Brain microvascular endothelial cell (primary cell): ENCODE measurements around the gene CDH23.
"Not testable (repeated sequence)": the region's sequence is repeated elsewhere in the genome, so short reads cannot be mapped to it uniquely, and the experiment has no call there.

Experiments used
- DNase-seq: peaks from one replicate; pipeline ENCODE4 v3.0.0-alpha.2; 2020
- H3K27ac ChIP-seq: fragments of 250-450 bp; sonication (Bioruptor Pico); 2 replicates; pipeline ENCODE4 v1.5.1; 2020; ENCODE audit warnings: mild to moderate bottlenecking, moderate library complexity
- H3K27me3 ChIP-seq: fragments of 250-450 bp; sonication (Bioruptor Pico); replicated peaks from 2 replicates; pipeline ENCODE4 v1.5.1; 2020; ENCODE audit warnings: mild to moderate bottlenecking
- H3K36me3 ChIP-seq: fragments of 250-450 bp; sonication (Bioruptor Pico); replicated peaks from 2 replicates; pipeline ENCODE4 v1.5.1; 2020; ENCODE audit warnings: mild to moderate bottlenecking
- H3K4me3 ChIP-seq: 2 replicates; pipeline ENCODE4 v1.5.1; 2011; ENCODE audit warnings: low read depth, mild to moderate bottlenecking, control low read depth, low read length, moderate library complexity
- in situ Hi-C: cut with HindIII; loops from 2 replicates; pipeline ENCODE4 v1.10.0; 2017; ENCODE audit warnings: low sequenced_read_pairs, low pct_ligation_motif_present
- TF ChIP-seq, protein P1 (sequence below): IDR thresholded peaks from 2 replicates; pipeline ENCODE4 v1.5.1; 2011; ENCODE audit warnings: low read depth, mild to moderate bottlenecking, moderate library complexity, low read length, control low read depth, inconsistent platforms; ENCODE audit errors: missing control alignments

Gene CDH23

DNA sequence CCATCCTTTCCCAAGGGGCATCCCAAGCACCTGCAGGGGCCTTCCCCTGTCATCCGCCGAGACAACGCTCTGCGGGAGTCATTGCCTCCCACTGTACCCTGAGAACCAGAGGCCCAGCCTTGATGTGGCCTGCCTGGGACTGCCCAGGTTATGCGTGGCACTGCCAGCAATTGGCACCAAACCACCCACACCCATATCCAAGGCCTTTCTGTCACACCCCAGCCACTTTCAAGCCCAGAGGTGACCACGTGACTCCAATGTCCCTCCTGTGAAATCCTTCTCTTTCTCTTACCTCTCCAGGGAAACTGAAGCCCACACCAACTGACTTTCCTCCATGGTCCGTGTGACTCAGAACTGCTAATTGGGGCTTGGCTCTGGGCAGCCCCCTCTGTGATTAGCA is 198.9 kb downstream of the CDH23 start:
- Histone ChIP-seq H3K4me3 (no peak overlapping the region), H3K27ac (no peak overlapping the region), H3K27me3 (no peaks in the 10 kb centered on the region), H3K36me3 (no peaks in the 10 kb centered on the region)
- DNase-seq = no peak
- TF ChIP-seq, protein P1, sequence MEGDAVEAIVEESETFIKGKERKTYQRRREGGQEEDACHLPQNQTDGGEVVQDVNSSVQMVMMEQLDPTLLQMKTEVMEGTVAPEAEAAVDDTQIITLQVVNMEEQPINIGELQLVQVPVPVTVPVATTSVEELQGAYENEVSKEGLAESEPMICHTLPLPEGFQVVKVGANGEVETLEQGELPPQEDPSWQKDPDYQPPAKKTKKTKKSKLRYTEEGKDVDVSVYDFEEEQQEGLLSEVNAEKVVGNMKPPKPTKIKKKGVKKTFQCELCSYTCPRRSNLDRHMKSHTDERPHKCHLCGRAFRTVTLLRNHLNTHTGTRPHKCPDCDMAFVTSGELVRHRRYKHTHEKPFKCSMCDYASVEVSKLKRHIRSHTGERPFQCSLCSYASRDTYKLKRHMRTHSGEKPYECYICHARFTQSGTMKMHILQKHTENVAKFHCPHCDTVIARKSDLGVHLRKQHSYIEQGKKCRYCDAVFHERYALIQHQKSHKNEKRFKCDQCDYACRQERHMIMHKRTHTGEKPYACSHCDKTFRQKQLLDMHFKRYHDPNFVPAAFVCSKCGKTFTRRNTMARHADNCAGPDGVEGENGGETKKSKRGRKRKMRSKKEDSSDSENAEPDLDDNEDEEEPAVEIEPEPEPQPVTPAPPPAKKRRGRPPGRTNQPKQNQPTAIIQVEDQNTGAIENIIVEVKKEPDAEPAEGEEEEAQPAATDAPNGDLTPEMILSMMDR = no peak
- in situ Hi-C loops = no loop called here

DNA sequence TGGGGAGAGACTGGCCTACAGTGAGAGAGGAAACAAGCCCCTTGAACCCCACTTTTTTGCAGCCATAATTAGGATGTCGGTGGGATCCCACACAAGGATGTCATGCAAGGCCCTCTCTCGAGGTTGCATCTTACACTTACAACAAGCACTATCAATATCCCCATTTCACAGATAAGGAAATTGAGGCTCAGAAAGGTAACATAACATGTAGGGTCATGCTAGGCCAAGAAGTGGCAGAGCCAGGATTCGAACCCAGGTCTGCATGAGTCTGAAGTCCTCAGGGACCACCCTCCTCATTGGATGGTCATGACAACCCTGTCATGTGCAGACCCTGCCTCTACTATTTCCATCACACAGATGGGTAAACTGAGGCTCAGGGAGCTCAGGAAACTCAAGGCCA is 199.4 kb downstream of the CDH23 start:
- in situ Hi-C loops = no loop called here
- no peak for DNase-seq
- H3K4me3 ChIP-seq = no peak overlapping the region
- no peaks in the 10 kb centered on the region for H3K27me3 ChIP-seq
- no peaks in the 10 kb centered on the region for H3K36me3 ChIP-seq
- no peak overlapping the region for H3K27ac ChIP-seq
- TF ChIP-seq, protein P1 = no peak

DNA sequence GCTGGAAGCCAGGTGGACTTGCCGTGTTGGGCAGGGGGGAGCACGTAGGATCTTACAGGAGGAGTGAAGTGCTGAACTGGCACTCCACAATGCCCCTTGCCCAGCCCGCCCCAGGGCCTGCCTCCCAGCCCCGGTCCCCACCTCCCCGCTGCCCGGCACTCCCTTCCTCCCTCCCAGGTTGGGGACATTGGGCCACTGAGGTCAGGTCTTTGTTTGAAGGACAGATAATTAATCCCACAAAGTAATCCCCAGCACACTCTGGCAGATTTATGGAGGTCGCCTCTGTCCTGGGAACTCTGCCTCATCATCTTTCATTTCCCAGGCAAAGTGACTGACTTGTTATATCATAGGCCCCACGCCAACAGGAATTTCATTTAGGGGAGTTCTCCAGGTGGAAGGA is 200.0 kb downstream of the CDH23 start:
- TF ChIP-seq, protein P1 = no peak
- in situ Hi-C loops = no loop called here
- DNase-seq = no peak
- Histone ChIP-seq H3K4me3 (no peak overlapping the region), H3K27me3 (no peaks in the 10 kb centered on the region), H3K36me3 (no peaks in the 10 kb centered on the region), H3K27ac (no peak overlapping the region)

DNA sequence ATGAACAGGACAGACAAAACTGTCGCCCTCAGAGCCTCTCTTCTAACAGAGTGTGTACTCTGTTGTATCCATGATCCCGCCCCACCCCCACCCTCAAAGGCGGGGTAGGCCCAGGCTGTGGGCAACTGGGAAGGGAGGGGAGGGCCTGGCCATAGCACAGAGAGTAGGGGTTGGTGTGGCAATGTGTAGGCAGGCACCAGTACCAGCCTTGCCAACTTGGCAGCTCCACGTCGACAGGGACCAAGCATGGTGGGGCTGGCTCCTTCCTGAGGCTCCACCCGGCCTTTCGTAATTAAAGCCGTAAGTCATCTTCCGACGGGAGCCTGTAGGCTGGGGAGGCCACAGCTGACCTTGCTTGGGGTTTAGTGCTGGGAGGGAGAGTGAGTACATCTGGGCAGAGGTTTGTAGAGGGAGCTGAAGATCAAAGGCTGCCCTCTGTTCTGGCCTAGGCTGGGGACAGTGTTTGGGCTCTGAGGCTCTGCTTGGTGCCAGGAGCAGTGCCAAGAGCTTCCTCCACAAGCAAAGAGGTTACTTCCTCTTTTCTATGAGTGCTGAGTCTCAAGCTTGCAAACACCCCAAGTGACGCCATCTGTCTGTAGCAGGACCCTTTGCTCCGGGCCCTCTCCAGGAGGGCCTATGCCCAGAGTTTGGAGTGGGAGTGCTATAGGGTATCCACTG is 201.2 kb downstream of the CDH23 start:
- no peaks in the 10 kb centered on the region for H3K27me3 ChIP-seq
- H3K4me3 ChIP-seq = no peak overlapping the region
- DNase-seq = no peak
- TF ChIP-seq, protein P1 = no peak
- in situ Hi-C loops = no loop called here
- H3K36me3 ChIP-seq = no peaks in the 10 kb centered on the region
- H3K27ac ChIP-seq = peak overlapping the region; percentile 54

DNA sequence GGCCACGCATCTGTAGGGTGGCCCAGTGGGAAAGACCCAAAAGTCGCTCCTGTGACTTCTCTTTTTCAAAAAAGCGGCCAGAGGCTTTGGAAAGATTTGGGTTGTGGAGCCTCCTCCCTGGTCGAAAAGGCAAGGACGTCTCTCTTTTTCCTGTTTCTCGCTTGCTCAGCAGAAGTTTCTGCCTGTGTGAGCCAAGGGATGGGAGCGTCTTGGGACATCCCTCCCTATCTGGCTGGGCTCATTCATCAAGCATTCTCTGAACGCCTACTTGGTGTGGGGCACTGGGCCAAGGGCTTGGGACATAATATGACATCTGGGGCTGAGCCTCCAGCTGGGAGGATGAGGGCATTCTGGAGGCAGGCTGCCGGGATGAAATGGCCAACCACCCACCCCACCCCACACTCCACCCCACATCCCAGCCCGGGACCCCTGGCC is 201.9 kb downstream of the CDH23 start:
- peak; percentile 83 for DNase-seq
- H3K27me3 ChIP-seq = no peaks in the 10 kb centered on the region
- no peak overlapping the region for H3K4me3 ChIP-seq
- H3K27ac ChIP-seq = peak overlapping the region; percentile 54
- TF ChIP-seq, protein P1 = no peak
- no peaks in the 10 kb centered on the region for H3K36me3 ChIP-seq
- in situ Hi-C loops = no loop called here

DNA sequence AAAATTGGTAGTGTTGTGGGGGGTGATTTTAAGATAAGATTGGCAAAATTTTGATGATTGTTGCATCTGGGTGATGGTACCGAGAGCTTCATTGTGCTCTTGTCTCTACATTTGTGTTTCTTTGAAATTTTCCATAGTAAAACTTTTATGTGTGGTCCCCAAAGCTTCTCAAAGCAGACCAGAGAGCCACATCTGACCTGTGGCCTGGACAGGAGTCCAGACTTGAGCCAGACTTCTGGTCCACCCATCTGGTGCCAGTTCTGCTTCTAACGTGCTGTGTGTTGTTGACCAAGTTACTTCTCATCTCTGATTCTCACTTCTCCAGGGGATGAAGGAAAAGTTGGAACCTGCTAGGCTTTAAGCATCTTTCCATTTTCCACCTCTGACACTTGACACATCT is 202.8 kb downstream of the CDH23 start:
- Histone ChIP-seq H3K27me3 (no peaks in the 10 kb centered on the region), H3K4me3 (no peak overlapping the region), H3K36me3 (no peaks in the 10 kb centered on the region), H3K27ac (peak overlapping the region; percentile 54)
- no peak for DNase-seq
- in situ Hi-C loops = no loop called here
- TF ChIP-seq, protein P1 = no peak

DNA sequence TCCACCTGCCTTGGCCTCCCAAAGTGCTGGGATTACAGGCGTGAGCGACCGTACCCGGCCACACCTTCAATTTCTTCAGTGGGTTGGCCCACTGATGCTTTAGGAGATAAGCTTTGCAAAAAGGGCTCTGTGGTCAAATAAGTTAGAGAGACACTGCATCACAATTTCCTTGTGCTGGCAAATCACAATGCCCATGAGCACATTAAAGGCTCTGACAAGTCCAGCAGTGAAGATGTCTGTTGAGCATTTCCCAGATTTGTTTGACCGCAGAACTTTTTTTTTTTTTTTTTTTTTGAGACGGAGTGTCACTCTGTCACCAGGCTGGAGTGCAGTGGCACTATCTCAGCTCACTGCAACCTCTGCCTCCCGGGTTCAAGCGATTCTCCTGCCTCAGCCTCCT is 203.5 kb downstream of the CDH23 start:
- H3K27me3 ChIP-seq, H3K36me3 ChIP-seq, in situ Hi-C loops, H3K4me3 ChIP-seq, DNase-seq: not testable (repeated sequence)
- H3K27ac ChIP-seq = peak overlapping the region; percentile 40
